ENCODE data around the gene CROCC2.

DNA sequence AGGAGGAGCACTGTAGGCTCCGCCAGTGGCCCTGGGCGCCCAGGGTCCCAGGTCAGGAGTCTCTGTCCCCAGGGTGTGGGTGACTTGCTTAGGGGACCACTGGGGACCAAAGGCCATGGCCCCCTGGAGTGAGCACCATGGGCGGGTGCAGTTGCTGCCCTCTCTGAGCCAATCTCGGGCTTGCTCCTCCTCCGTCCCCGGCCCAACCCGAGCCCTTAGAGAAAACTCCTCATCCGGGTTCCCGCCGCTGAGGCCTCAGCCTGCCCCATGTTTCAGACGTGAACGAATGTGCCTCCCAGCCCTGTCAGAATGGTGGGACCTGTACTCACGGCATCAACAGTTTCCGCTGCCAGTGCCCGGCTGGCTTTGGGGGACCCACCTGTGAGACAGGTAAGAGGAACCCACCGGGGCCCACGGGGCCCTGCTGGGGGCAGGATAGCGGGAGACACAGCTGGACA lies 130.9 kb downstream of the CROCC2 start:
- TF ChIP-seq CTCF (IDR thresholded peaks at IDR 0.05; ENCODE audit: low read depth, low read length, poor library complexity, severe bottlenecking) (no peak), EZH2phosphoT487 (IDR thresholded peaks at IDR 0.05; ENCODE audit: borderline replicate concordance, low read length) (no peak)
